IMR-90 (cell line): Measurements from ENCODE around the gene ZNF77. TPM values are rescaled to one million over a fixed set of nuclear protein-coding genes. Genes with fewer than 3 reads are reported as not detected.
"Not testable (repeated sequence)": the region's sequence is repeated elsewhere in the genome, so short reads cannot be mapped to it uniquely, and the experiment has no call there.

Experiments
- ATAC-seq: fragments of 200-7000 bp; cut with Tn5 transposase; 2 replicates; pipeline ENCODE4 v1.9.1; 2020; ENCODE audit warnings: low read depth, mild to moderate bottlenecking, moderate library complexity
- BruUV-seq: library from RNA; stranded (reverse); fragments of 400-500 nt; replicated peaks from 2 replicates; lab custom pipeline; 2021; lab: Mats Ljungman, UMichigan
- CTCF ChIA-PET: fragments of 300-600 bp; formaldehyde crosslinking; extraction: SDS; loops from one replicate; lab custom pipeline; 2021; ENCODE audit warnings: antibody characterized with exemption; lab: Yijun Ruan, JAX
- POLR2A ChIA-PET: fragments of 300-600 bp; sonication (Branson Sonifier 250); formaldehyde crosslinking; loops from one replicate; lab custom pipeline; 2022; ENCODE audit warnings: antibody characterized with exemption; ENCODE audit not compliant: unreplicated experiment; lab: Charles Lee
- DNase-seq: peaks from one replicate; pipeline ENCODE4 v3.0.0; 2013
- H2AFZ ChIP-seq: replicated peaks from 2 replicates; pipeline ENCODE3; 2013; ENCODE audit warnings: low read length, mild to moderate bottlenecking; ENCODE audit not compliant: poor library complexity
- H2AK5ac ChIP-seq: 2 replicates; pipeline ENCODE4 v1.6.1; 2013; ENCODE audit warnings: low read depth, low read length, inconsistent platforms
- H2AK9ac ChIP-seq: replicated peaks from 2 replicates; pipeline ENCODE3; 2013; ENCODE audit warnings: mild to moderate bottlenecking, low read depth, low read length, moderate library complexity; ENCODE audit not compliant: poor library complexity
- H2BK120ac ChIP-seq: 2 replicates; pipeline ENCODE4 v1.6.1; 2013; ENCODE audit warnings: low read depth, low read length, inconsistent platforms
- H2BK15ac ChIP-seq: 3 replicates; pipeline ENCODE4 v1.6.1; 2013; ENCODE audit warnings: low read depth, low read length, inconsistent platforms
- H2BK20ac ChIP-seq: 2 replicates; pipeline ENCODE4 v1.6.1; 2013; ENCODE audit warnings: low read depth, mild to moderate bottlenecking, inconsistent platforms, low read length, moderate library complexity
- H2BK5ac ChIP-seq: 2 replicates; pipeline ENCODE4 v1.6.1; 2013; ENCODE audit warnings: mild to moderate bottlenecking, low read depth, low read length, inconsistent platforms; ENCODE audit not compliant: poor library complexity, severe bottlenecking
- H3K14ac ChIP-seq: replicated peaks from 2 replicates; pipeline ENCODE4 v1.6.1; 2013; ENCODE audit warnings: low read depth, low read length, inconsistent platforms
- H3K18ac ChIP-seq: 2 replicates; pipeline ENCODE4 v1.6.1; 2013; ENCODE audit warnings: low read depth, low read length, control low read depth
- H3K23ac ChIP-seq: 2 replicates; pipeline ENCODE4 v1.6.1; 2013; ENCODE audit warnings: low read depth, low read length, inconsistent platforms
- H3K27ac ChIP-seq: 2 replicates; pipeline ENCODE4 v1.5.1; 2013; ENCODE audit warnings: mild to moderate bottlenecking, control low read depth, low read length; ENCODE audit not compliant: insufficient read depth
- H3K27me3 ChIP-seq: 2 replicates; pipeline ENCODE4 v1.6.1; 2013; ENCODE audit warnings: low read length; ENCODE audit not compliant: control insufficient read depth, insufficient read depth
- H3K36me3 ChIP-seq: 2 replicates; pipeline ENCODE4 v1.6.1; 2013; ENCODE audit warnings: low read length, mixed read lengths; ENCODE audit not compliant: control insufficient read depth, insufficient read depth
- H3K4ac ChIP-seq: 2 replicates; pipeline ENCODE4 v1.6.1; 2013; ENCODE audit warnings: low read depth, low read length, inconsistent platforms
- H3K4me1 ChIP-seq: 2 replicates; pipeline ENCODE4 v1.6.1; 2013; ENCODE audit warnings: low read length, mixed read lengths; ENCODE audit not compliant: control insufficient read depth, insufficient read depth
- H3K4me2 ChIP-seq: 2 replicates; pipeline ENCODE4 v1.6.1; 2013; ENCODE audit warnings: low read depth, mild to moderate bottlenecking, control low read depth, low read length, moderate library complexity
- H3K4me3 ChIP-seq: 2 replicates; pipeline ENCODE4 v1.5.1; 2013; ENCODE audit warnings: low read depth, mild to moderate bottlenecking, control low read depth, low read length, moderate library complexity; ENCODE audit not compliant: insufficient read depth
- H3K56ac ChIP-seq: 2 replicates; pipeline ENCODE4 v1.6.1; 2013; ENCODE audit warnings: low read length, inconsistent platforms; ENCODE audit not compliant: insufficient read depth; ENCODE audit errors: extremely low read depth
- H3K79me1 ChIP-seq, 2 experiments: 2 replicates each; pipeline ENCODE4 v1.6.1; 2013; ENCODE audit warnings: low read length in 2 of 2, inconsistent platforms in 1 of 2, low read depth in 1 of 2
- H3K9ac ChIP-seq: 2 replicates; pipeline ENCODE4 v1.6.1; 2013; ENCODE audit warnings: low read depth, low read length, control low read depth
- H3K9me1 ChIP-seq: 2 replicates; pipeline ENCODE4 v1.6.1; 2013; ENCODE audit warnings: low read length, inconsistent platforms; ENCODE audit not compliant: insufficient read depth
- H3K9me3 ChIP-seq: 2 replicates; pipeline ENCODE4 v1.6.1; 2013; ENCODE audit warnings: low read length; ENCODE audit not compliant: control insufficient read depth, insufficient read depth
- H4K20me1 ChIP-seq: 2 replicates; pipeline ENCODE4 v1.6.1; 2013; ENCODE audit warnings: low read length, inconsistent platforms; ENCODE audit not compliant: insufficient read depth
- H4K5ac ChIP-seq: 2 replicates; pipeline ENCODE4 v1.6.1; 2013; ENCODE audit warnings: mild to moderate bottlenecking, low read depth, low read length, control low read depth
- H4K8ac ChIP-seq, 2 experiments: 2 replicates each; pipeline ENCODE4 v1.6.1; 2013; ENCODE audit warnings: low read depth in 2 of 2, low read length in 2 of 2, control low read depth in 1 of 2, inconsistent platforms in 1 of 2
- H4K91ac ChIP-seq: 2 replicates; pipeline ENCODE4 v1.6.1; 2013; ENCODE audit warnings: low read depth, low read length, inconsistent platforms; ENCODE audit not compliant: insufficient read depth
- WGBS, 2 experiments: methylation state at CpG; one replicate each; pipeline versions ENCODE4 v1.1.5 to v1.1.7; 2013; ENCODE audit warnings: missing lambda C conversion rate in 2 of 2; ENCODE audit not compliant: insufficient read length in 1 of 2; ENCODE audit errors: extremely low coverage in 2 of 2; 5-methylcytosine and 5-hydroxymethylcytosine counted together
- dilution Hi-C: fragments of 300-500 bp; cut with HindIII; formaldehyde crosslinking; loops from one replicate; pipeline ENCODE4 v1.14.3; 2018; ENCODE audit warnings: low sequenced_read_pairs; ENCODE audit not compliant: unreplicated experiment
- in situ Hi-C: fragments of 300-500 bp; cut with MboI; formaldehyde crosslinking; loops from 3 replicates; pipeline ENCODE4 v1.14.3; 2019; ENCODE audit warnings: low sequenced_read_pairs, inconsistent platforms, mixed read lengths
- intact Hi-C: fragments of 100-400 bp; cut with micrococcal nuclease; formaldehyde crosslinking; loops from 2 replicates; pipeline ENCODE4 v1.10.0; 2022
- polyA plus RNA-seq, 3 experiments: library from polyadenylated mRNA; depleted of rRNA; stranded (reverse); fragments of >200 nt; gene quantifications; 2 replicates each; pipeline ENCODE4 v1.2.3, GENCODE V29; 2012; ENCODE audit warnings: low replicate concordance in 1 of 3
- total RNA-seq: library from RNA; depleted of rRNA; stranded (reverse); fragments of >200 nt; gene quantifications from 2 replicates; pipeline ENCODE4 v1.2.3, GENCODE V29; 2012

Gene ZNF77
- total and polyA plus RNA-seq, 2 of the 4 experiments (the other 2 are of a cell fraction): 3.6 to 6.5 TPM

GRCh38 chr19:2963631-2964030 is 18.9 kb upstream of the ZNF77 start:
- ATAC-seq, H3K27me3 ChIP-seq, DNase-seq, H3K4me3 ChIP-seq, H3K9me1 ChIP-seq, H2BK15ac ChIP-seq, intact Hi-C loops, H2BK20ac ChIP-seq, H3K36me3 ChIP-seq, H3K4ac ChIP-seq, H3K23ac ChIP-seq, H3K4me2 ChIP-seq, H2AFZ ChIP-seq, H4K91ac ChIP-seq, H3K79me1 ChIP-seq, H3K27ac ChIP-seq, H4K5ac ChIP-seq, H4K20me1 ChIP-seq, H3K9me3 ChIP-seq, BruUV-seq, H2AK5ac ChIP-seq, H2AK9ac ChIP-seq, H4K8ac ChIP-seq, H3K14ac ChIP-seq, H3K56ac ChIP-seq, dilution Hi-C loops, H2BK120ac ChIP-seq, H3K9ac ChIP-seq, H2BK5ac ChIP-seq, H3K18ac ChIP-seq, POLR2A ChIA-PET, H3K4me1 ChIP-seq: not testable (repeated sequence)
- WGBS, 2 experiments: 100% methylated on average over 2 of the region's 12 CpGs; no CpG with 5 or more reads in 1 of the 2 experiments
- in situ Hi-C loops: loop anchor here (25.0 kb wide), 1 partner anchor 524 kb away; the partner anchor contains the start of genes SMIM24 and SMIM44
- CTCF ChIA-PET: interaction anchor here (1.4 kb wide), 1 partner anchor 13 kb away, joined by 3 read pairs; no protein-coding TSS in a partner anchor
